ENCODE data around the gene SPDYE3.

GRCh38 chr7:100370746-100371145 is 63.2 kb downstream of the SPDYE3 start:
- no peak for TF ChIP-seq POLR2A (IDR thresholded peaks at IDR 0.05)
- TF ChIP-seq CTCF (IDR thresholded peaks at IDR 0.05) = no peak
- no peak for TF ChIP-seq POLR2AphosphoS5 (IDR thresholded peaks at IDR 0.05)
- TF ChIP-seq EP300 (IDR thresholded peaks at IDR 0.05) = no peak

Measured in stomach (tissue), 4 donors.